ENCODE results near the gene PIP4K2B. TPM values are rescaled to one million over a fixed set of nuclear protein-coding genes. Genes with fewer than 3 reads are reported as not detected.

The PIP4K2B gene
- total RNA-seq, 1 experiment from 2014 or later: 28.0 TPM

GRCh38 chr17:38720941-38721340 lies 78.4 kb downstream of the PIP4K2B start:
- CTCF ChIA-PET: no interaction called here
- DNase-seq (ENCODE audit: low spot score): no peak
- intact Hi-C loops (cut with micrococcal nuclease; ENCODE audit: unreplicated experiment): no loop called here
- Histone ChIP-seq H3K27me3 (replicated peaks; ENCODE audit: insufficient read depth, low read depth, low read length, poor library complexity) (no peaks in the 10 kb centered on the region), H3K27ac (ENCODE audit: low read depth, low read length, poor library complexity, severe bottlenecking) (no peak overlapping the region), H3K4me3 (ENCODE audit: low read depth, low read length, poor library complexity, severe bottlenecking) (no peak overlapping the region), H3K9me3 (ENCODE audit: low read depth, low read length, poor library complexity, severe bottlenecking) (no peaks in the 10 kb centered on the region), H3K36me3 (ENCODE audit: insufficient read depth, low read length, poor library complexity, severe bottlenecking) (peaks cover 7% of the 10 kb centered on the region), H3K4me1 (ENCODE audit: insufficient read depth, low read length, poor library complexity, severe bottlenecking) (no peaks in the 10 kb centered on the region)
- POLR2A ChIA-PET (ENCODE audit: low non-redundant PET): no interaction called here
- no TSS peak for BruUV-seq (replicated peaks)
- no peak for TF ChIP-seq CTCF (conservative IDR thresholded peaks at IDR 0.05; ENCODE audit: low read depth, low read length)
- no peak for TF ChIP-seq EZH2 (IDR thresholded peaks at IDR 0.05; ENCODE audit: borderline replicate concordance, low read depth, low read length, poor library complexity, severe bottlenecking)

GRCh38 chr17:38719943-38720641 lies 79.3 kb downstream of the PIP4K2B start:
- no peak overlapping the region for H3K27ac ChIP-seq (ENCODE audit: low read depth, low read length, poor library complexity, severe bottlenecking)
- ChIA-PET CTCF (no interaction called here), POLR2A (ENCODE audit: low non-redundant PET) (no interaction called here)
- H3K9me3 ChIP-seq (ENCODE audit: low read depth, low read length, poor library complexity, severe bottlenecking): no peaks in the 10 kb centered on the region
- intact Hi-C loops (cut with micrococcal nuclease; ENCODE audit: unreplicated experiment): no loop called here
- no peaks in the 10 kb centered on the region for H3K27me3 ChIP-seq (replicated peaks; ENCODE audit: insufficient read depth, low read depth, low read length, poor library complexity)
- BruUV-seq (replicated peaks): no TSS peak
- no peaks in the 10 kb centered on the region for H3K4me1 ChIP-seq (ENCODE audit: insufficient read depth, low read length, poor library complexity, severe bottlenecking)
- no peak overlapping the region for H3K4me3 ChIP-seq (ENCODE audit: low read depth, low read length, poor library complexity, severe bottlenecking)
- DNase-seq (ENCODE audit: low spot score): no peak
- peaks cover 7% of the 10 kb centered on the region for H3K36me3 ChIP-seq (ENCODE audit: insufficient read depth, low read length, poor library complexity, severe bottlenecking)
- no peak for TF ChIP-seq CTCF (conservative IDR thresholded peaks at IDR 0.05; ENCODE audit: low read depth, low read length)
- no peak for TF ChIP-seq EZH2 (IDR thresholded peaks at IDR 0.05; ENCODE audit: borderline replicate concordance, low read depth, low read length, poor library complexity, severe bottlenecking)

- BruUV-seq (replicated peaks): no TSS peak
- H3K27ac ChIP-seq (ENCODE audit: low read depth, low read length, poor library complexity, severe bottlenecking): peak overlapping the region; percentile 50
- ChIA-PET POLR2A (ENCODE audit: low non-redundant PET) (no interaction called here), CTCF (no interaction called here)
- H3K4me3 ChIP-seq (ENCODE audit: low read depth, low read length, poor library complexity, severe bottlenecking): no peak overlapping the region
- H3K9me3 ChIP-seq (ENCODE audit: low read depth, low read length, poor library complexity, severe bottlenecking): no peaks in the 10 kb centered on the region
- DNase-seq (ENCODE audit: low spot score): no peak
- no peaks in the 10 kb centered on the region for H3K4me1 ChIP-seq (ENCODE audit: insufficient read depth, low read length, poor library complexity, severe bottlenecking)
- peaks cover 9% of the 10 kb centered on the region for H3K36me3 ChIP-seq (ENCODE audit: insufficient read depth, low read length, poor library complexity, severe bottlenecking)
- no peaks in the 10 kb centered on the region for H3K27me3 ChIP-seq (replicated peaks; ENCODE audit: insufficient read depth, low read depth, low read length, poor library complexity)
- intact Hi-C loops (cut with micrococcal nuclease; ENCODE audit: unreplicated experiment): no loop called here
- TF ChIP-seq EZH2 (IDR thresholded peaks at IDR 0.05; ENCODE audit: borderline replicate concordance, low read depth, low read length, poor library complexity, severe bottlenecking): no peak
- TF ChIP-seq CTCF (conservative IDR thresholded peaks at IDR 0.05; ENCODE audit: low read depth, low read length): no peak
These were observed 79.9 kb downstream of the PIP4K2B start for GRCh38 chr17:38719289-38719942.
